ENCODE results near the gene DDX51.
"Not testable (repeated sequence)": the region's sequence is repeated elsewhere in the genome, so short reads cannot be mapped to it uniquely, and the experiment has no call there.

Gene DDX51

DNA sequence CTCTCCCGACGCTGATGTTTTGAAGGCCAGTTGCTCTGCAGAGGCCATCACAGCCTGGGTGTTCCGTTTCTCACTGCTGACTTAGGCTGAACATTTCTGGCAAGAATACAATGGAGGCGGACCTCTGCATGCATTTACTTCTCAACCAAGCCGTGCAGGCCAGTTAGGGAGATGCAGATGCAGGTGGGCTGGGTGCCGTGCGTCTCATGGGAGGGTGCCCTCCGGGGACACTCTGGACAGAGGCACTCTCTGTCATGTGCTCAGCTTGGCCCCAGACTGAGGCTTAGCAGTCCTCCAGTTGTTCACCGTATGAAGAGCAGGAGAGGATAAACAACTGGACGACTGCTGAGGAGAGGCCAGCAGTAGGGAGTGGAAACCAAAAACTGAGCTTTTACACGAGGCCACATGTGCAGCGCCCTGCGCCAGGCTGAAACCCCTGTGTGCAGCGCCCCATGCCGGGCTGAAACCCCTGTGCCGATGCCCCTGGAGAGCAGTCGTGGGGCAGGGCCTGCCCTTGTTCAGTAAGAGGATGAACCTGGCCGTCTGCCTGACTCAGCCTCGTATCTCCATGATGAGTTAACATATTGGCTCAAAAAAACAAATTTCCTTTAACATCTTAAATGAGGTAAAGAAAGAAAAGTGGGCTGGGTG lies 32.3 kb downstream of the DDX51 start:
- DNase-seq: no peak

DNA sequence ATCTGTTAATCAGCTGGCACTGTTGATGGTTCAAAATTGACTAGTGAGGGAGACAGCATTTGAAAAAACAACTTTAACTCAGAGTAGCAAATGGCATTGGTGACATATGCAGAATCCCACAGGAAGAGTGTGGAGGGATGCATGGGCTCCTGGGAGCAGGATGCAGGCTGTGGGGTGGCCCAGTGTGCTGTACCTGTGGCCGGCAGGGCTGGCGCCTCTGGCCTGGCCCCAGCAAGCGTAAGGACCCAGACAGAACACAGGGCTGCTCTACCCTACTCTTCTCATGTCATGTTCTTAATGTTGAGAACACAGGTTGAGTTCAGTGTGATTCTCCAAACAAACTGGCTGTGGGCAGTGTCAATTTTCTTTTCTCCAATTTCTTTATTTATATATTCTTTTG lies 33.4 kb downstream of the DDX51 start:
- no peak for DNase-seq

DNA sequence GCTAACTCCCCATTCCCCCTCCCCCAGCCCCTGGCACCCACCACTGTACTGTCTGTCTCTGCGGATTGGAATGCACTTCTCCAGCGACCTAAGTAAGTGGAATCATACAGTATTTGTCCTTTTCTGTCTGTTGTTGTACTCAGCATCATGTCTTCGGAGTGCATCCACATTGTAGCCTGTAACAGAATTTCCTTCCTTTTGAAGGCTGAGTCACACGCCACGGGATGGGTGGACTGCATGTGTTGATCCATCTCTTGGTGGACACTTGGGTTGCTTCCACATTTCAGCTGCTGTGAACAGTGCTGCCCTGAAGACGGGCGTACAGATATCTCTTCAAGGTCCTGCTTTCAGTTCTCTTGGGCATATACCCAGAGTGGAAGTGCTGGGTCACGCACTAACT lies 34.4 kb downstream of the DDX51 start:
- DNase-seq: peak; percentile 2

DNA sequence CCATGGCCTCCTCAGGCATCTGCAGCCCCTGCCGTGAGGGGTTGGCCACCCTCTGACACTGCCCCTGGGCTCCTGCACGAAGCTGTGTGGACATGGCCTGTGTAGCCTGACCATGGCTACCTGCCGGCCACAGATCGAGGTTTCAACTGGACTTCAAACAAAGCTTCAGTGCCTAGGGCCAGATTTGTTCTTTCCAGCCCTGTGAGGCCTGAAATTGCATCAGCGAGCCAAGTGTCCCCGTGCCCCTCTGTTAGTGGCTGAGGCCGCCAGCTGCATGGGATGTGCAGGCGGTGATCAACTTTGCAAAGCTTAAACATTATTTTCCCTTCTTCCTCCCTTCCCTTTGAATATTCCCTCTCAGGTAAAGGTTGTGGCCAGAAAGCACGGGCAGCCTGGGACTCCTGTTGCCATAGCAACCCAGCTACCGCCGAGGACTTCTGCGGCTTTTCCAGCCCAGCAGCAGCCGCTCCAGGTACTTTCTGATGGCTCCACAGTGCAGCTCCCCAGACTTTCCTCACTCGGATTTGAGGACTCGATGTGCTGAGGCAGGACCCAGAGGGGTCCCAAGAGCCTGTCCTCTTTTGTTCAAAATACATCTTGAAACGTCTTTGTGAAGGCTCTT lies 35.8 kb downstream of the DDX51 start:
- no peak for DNase-seq

DNA sequence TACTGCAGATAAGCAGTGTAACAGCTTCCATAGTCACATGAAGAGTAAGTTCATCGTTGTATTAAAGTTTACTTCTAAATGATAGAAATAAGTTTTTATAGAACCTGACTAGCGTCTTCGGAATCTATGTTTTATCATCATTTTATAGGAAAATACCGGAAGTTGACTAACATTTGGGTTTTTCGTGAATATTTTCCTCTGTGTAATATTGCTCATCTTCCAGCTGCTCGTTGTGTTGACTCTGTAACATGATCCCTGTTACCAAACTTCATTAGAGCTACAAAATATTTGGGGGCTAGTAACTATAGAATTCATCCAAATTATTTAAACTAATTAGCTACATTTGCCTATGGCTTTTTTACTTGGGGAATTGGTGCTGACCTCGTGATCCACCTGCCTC lies 37.2 kb downstream of the DDX51 start:
- no peak for DNase-seq

DNA sequence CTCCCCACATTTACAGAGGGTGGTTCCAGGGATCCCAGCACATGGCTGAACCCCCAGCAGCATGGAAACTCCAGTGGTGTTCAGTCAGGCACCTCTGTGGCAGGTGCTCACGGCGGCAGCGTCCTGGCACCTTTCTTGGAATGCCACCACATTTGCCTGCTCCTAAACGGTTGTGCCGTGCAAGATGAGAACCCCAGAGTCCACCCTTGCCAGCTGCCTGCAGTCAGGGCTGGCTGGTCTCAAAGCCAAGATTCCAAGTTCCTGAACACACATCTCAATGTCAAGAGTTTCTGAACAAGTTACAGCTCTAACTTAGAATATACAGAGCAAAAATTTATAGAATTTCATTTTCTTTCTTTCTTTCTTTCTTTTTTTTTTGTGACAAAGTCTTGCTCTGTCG lies 38.7 kb downstream of the DDX51 start:
- DNase-seq: no peak

DNA sequence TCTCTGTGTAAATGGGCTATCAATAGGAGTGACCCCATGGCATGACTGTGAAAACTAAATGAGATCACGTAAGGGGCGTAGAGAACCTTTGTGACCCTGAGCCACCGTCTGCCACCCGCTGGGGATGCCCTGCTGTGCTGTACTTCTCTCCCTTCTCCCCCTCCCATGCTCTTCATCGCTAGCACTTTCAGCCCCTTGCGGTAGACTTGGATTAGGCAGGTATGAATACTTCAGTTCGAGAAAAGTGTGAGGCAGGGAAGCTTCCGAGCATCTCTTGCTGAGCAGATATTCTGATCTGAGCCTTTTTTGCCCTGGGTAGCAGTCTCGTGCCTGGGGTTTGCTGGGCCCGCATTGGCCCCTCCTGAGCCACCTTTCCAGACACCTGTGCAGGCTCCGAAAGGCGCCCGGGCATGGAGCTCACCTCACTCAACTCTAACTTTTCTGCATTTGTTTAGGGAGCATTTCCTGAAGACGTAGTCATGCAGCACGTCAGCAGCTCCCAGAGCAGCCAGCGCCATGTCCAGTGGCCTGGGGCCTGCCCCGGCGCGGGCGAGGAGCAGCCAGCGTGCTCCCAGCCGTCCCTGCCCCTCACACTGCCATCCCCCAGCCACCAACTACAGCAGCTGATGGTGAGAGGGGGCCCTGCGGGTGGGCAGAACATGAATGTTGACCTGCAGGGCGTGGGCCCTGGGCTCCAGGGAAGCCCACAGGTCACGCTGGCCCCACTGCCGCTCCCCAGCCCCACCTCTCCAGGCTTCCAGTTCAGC lies 40.4 kb downstream of the DDX51 start:
- no peak for DNase-seq

DNA sequence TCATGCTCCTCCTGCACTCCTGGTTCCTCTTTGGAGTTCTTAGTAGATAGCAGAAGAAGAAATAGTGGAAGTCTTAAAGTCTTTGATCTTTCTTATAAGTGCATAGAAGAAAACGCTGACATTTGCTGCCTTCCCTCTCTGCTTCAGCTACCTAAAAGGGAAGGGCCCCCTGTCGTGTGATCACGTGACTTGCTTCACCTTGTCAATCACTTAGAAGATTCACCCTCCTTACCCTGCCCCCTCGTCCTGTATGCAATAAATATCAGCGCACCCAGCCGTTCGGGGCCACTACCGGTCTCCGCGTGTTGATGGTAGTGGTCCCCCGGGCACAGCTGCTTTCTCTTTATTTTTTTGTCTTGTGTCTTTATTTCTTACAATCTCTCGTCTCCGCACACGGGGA lies 41.0 kb downstream of the DDX51 start:
- not testable (repeated sequence) for DNase-seq

DNA sequence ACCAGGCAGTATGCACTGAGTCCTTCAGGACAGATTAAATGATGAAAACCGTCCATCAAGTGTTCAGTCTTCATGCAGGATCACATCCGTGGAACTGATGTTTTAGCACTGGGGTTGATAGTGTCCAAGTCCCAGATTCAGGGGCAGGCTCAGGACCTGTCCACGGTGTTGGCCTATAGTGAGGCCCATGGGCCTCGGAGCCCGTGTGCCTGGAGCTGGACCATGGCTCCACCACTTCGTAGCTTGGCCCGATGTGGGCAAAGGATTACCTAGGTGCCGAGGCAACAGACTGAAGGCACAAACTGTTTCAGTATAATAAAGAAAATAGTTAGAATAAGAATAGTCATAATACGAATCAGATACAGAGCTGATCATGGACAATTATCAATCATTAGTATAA lies 41.8 kb downstream of the DDX51 start:
- DNase-seq: no peak

DNA sequence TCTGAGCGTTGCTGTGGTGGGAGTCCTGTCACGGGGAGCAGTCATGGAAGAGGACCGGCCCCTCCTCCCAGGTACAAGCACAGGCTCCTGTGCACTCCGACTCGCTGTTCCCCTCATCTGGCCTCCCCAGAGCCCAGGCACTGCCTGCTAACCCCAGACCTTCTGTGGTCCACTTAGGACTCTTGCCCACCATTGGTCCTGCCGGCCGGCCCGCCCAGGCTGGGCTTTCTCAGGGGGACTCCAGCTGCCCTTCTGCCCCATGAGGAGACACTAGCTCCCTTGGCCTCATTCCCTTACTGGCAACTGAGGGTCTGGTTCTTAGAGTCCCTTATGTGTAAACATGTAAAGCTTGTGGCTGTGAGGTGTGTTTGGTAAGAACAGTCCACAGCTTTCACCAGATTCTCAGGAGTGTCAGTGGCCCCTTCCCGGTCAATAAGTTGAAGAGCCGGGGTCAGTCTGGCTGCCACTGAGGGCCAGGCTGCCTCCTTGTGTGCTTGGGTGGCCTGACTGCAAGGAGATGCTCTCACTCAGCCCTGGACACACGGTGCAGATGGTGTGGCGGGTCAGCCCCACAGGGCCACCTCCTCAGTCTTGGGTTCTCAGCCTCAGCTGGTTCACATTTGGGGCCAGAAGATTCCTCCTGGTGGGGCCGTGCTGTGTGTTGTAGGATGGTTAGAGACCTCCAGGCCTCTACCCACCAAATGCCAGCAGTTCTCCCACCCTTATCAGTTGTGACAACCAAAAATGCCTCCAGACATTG lies 43.6 kb downstream of the DDX51 start:
- no peak for DNase-seq

DNA sequence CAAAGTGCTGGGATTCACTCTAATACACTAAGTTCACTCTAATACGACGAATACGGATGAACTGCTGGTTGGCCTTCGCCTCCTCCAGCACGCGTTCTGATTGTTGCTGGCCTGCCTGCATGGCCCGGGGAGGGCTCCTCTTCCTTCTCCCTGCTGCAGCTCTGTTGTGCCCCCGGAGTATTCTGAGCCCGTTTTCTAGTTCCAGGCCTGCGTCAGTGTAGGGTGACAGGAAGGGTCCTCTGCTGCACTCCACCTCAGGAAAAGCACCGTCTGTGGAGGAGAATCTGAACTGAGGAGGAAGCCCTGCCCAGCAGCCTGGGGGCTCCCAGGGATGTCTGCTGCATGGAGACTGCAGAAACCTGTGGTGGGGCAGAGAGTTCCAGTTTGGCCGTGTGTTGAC lies 44.4 kb downstream of the DDX51 start:
- no peak for DNase-seq

DNA sequence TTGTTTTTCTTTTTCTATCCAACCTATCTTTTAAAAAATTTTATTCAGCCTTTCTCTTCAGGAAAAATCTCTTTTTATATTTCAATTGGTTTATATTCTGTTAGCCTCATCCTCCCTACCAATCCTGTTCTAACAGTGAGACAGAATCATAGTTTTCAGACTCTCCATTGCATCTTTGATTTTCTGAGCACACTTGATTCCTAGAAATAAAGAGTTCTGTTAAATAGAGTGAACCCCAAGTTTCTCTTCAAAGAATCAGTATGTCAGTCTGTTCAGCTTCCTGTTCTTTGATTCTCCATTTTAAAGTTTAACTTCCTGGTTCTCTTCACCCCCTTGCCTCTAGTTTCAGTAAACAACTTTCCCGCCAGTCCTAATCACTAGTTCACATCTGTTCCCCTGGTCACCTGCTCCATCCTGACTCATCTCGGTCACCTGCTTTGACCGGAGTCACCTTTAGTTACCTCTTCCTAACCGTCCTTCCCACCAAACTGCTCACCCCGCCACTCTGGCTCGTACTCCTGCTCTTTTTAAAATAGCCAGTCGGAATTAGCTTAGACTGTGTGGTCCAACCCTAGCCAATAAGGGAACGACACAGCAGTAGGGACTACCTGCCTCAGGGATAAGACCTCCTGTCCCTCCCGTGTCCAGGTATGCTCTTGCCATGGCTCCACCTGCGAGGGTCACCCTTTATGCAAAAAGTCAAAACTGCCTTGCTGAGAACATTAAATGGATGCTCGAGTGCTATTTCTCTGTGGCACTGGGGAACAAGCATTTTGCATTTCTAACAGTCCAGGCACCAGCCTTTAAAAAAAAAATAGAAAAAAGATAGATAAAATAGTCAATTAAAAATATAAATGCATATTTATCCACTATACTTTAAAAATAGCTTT lies 48.4 kb downstream of the DDX51 start:
- DNase-seq: no peak

DNA sequence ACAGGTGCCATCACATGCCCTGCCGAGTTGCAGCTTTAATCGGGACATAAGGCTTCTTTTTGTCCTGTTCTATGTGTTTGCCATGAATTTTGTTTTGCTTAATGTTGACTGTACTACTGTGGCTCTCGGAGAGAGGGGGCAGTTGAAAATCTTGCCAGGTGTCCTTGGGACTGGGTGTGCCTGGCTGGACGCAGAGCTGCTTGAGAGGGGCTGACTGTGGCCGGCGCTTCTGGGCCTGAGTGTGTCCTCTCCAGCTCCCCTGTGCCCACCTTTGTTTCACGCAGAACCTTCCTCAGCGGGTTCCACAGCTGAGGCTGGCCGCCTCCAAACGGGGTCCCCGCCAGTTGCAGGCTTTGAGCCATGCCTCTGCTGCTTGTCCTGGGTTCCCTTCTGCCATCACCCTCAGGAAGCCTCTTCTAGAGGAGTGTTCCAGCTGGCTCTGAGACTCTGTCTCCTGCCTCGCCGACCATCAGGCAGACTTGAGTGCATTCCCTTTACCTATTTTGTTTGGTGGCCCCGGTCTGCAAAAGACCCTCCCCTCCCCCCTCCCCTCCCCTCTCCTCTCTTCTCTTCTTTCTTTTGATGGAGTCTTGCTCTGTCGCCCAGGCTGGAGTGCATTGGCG lies 49.7 kb downstream of the DDX51 start:
- no peak for DNase-seq

DNA sequence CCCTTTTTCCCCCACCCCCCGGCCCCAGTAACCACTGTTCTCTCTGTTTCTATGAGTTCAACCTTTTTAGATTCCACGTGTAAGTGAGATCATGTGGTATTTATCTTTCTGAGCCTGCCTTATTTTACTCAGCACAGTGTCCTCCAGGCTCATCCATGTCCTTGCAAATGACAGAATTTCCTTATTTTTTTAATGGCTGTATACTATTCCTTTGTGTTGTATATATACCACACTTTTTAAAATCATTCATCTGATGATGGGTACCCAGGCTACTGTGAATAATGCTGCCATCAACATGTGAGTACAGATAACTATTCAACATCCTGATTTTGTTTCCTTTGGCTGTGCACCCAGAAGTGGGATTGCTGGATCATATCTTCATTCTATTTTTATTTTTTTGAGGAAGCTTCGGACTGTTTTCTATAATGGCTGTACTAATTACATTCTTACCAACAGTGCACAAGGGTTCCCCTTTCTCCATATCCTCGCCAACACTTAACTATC lies 54.7 kb downstream of the DDX51 start:
- no peak for DNase-seq
